ENCODE data around the gene SBF2.

DNA sequence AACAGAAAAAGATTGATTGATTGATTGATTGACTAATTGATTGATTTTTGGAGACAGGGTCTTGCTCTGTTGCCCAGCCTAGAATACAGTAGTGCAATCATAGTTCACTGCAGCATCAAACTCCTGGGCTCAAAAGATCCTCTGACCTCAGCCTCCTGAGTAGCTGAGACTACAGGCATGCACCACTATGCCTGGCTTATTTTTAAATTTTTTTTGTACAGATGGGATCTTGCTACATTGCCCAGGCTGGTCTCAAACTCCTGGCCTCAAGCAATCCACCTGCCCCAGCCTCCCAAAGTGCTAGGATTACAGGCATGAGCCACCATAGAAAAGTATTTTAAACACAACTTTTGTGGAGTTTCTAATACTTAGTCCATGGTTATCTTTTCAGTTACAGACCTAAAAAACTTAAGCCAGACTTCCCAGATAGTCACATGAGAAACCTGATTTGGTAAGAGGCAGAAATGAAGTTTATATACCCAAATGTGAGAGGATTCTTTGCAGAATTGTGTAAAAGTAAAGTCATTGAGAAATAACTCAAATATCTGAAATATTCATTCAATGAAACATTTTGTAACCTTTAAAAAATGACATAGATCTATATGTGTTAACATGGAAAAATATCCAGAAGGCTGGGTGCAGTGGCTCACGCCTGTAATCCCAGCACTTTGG lies 443.7 kb downstream of the SBF2 start:
- no peak for TF ChIP-seq POLR2A (IDR thresholded peaks at IDR 0.05; ENCODE audit: low read depth, low read length)
- TF ChIP-seq POLR2AphosphoS5 (IDR thresholded peaks at IDR 0.05; ENCODE audit: low read depth, low read length): no peak
- no peak for TF ChIP-seq TAF1 (IDR thresholded peaks at IDR 0.05; ENCODE audit: borderline replicate concordance, low read depth, low read length)

Measured in GM12892 (cell line).